Stimulated activated naive CD8-positive, alpha-beta T cell treated with anti-CD3 and anti-CD28 coated beads, Interleukin-15, amount 100 ng/mL, for 72 hours (primary cell): ENCODE data around the gene DHRS9.
"Not testable (repeated sequence)": the region's sequence is repeated elsewhere in the genome, so short reads cannot be mapped to it uniquely, and the experiment has no call there.

Source experiments
- ATAC-seq: fragments of 150-1000 bp; cut with Tn5 transposase; 2 replicates; pipeline ENCODE4 v1.10.0; 2021; ENCODE audit warnings: mild to moderate bottlenecking, moderate library complexity
- DNase-seq, 2 donors: peaks; one replicate each; pipeline ENCODE4 v3.0.0; 2021 to 2022
- H3K27ac Mint-ChIP-seq, 2 donors: one replicate each; pipeline ENCODE4 v1.8.0; 2022; ENCODE audit warnings: mild to moderate bottlenecking in 2 of 2, mixed read lengths in 2 of 2, moderate library complexity in 2 of 2
- H3K27me3 Mint-ChIP-seq: one replicate; pipeline ENCODE4 v1.8.0; 2022; ENCODE audit warnings: mixed read lengths
- H3K4me1 Mint-ChIP-seq: one replicate; pipeline ENCODE4 v1.8.0; 2022; ENCODE audit warnings: mild to moderate bottlenecking, mixed read lengths
- H3K4me3 Mint-ChIP-seq, 2 donors: one replicate each; pipeline ENCODE4 v1.8.0; 2022; ENCODE audit warnings: mild to moderate bottlenecking in 2 of 2, mixed read lengths in 2 of 2, moderate library complexity in 1 of 2
- H3K9me3 Mint-ChIP-seq, 2 donors: one replicate each; pipeline ENCODE4 v1.8.0; 2022; ENCODE audit warnings: mixed read lengths in 2 of 2

The DHRS9 gene

DNA sequence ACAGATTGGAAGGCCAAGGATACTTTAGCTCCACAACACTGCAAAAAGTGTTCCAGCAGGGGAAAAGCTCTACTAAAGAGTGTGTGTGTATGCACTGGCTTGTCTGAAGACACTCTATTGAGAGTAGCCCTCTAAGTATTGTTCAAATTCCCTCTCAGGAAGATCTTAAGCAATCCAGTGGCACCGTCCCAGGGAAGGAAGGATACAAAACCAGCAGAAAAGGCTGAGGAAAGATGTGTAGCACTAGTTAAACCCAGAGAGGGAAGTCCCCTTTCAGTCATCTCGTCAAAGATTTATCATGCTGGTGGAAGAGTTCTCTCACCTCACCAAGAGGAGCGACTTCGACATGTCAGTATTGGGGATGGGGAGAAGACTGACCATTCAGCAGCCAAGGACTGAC, 50.5 kb downstream of the DHRS9 start:
- H3K27me3 Mint-ChIP-seq, result peaks cover 14% of the 10 kb centered on the region
- H3K9me3 Mint-ChIP-seq, result no peaks in the 10 kb centered on the region
- H3K4me3 Mint-ChIP-seq, result no peak overlapping the region
- H3K4me1 Mint-ChIP-seq, result peaks cover 11% of the 10 kb centered on the region
- no peak overlapping the region for H3K27ac Mint-ChIP-seq
- DNase-seq (no peak), ATAC-seq (no peak)

DNA sequence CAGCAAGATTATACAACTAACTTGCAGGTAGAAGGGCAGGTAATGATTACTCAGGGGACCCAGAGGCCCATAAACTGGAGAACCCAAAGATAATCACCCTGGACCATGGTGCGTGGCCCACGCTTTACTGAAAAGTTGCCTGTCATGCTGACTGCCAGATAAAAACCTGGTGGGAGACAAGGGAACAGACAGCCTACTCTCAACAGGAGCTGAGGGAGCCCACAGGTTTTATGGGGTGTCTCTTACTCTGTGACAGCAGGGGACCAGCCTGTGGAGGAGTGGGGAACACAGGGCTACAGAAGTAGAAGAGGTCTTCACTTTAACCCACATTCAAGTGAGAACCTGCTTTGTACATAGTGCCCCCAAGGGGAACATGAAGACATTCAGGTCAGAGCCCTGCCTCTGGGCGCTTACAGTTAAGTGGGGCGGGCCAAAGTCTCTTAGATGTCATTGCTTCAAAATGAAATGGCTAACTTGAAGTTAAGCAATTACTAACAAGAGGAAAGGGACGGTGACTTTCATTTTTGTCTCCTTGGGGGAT, 60.4 kb downstream of the DHRS9 start:
- H3K27ac Mint-ChIP-seq, result no peak overlapping the region
- no peak for ATAC-seq
- no peaks in the 10 kb centered on the region for H3K4me1 Mint-ChIP-seq
- no peak overlapping the region for H3K4me3 Mint-ChIP-seq
- peaks cover 2% of the 10 kb centered on the region for H3K27me3 Mint-ChIP-seq
- DNase-seq, result no peak
- no peaks in the 10 kb centered on the region for H3K9me3 Mint-ChIP-seq

DNA sequence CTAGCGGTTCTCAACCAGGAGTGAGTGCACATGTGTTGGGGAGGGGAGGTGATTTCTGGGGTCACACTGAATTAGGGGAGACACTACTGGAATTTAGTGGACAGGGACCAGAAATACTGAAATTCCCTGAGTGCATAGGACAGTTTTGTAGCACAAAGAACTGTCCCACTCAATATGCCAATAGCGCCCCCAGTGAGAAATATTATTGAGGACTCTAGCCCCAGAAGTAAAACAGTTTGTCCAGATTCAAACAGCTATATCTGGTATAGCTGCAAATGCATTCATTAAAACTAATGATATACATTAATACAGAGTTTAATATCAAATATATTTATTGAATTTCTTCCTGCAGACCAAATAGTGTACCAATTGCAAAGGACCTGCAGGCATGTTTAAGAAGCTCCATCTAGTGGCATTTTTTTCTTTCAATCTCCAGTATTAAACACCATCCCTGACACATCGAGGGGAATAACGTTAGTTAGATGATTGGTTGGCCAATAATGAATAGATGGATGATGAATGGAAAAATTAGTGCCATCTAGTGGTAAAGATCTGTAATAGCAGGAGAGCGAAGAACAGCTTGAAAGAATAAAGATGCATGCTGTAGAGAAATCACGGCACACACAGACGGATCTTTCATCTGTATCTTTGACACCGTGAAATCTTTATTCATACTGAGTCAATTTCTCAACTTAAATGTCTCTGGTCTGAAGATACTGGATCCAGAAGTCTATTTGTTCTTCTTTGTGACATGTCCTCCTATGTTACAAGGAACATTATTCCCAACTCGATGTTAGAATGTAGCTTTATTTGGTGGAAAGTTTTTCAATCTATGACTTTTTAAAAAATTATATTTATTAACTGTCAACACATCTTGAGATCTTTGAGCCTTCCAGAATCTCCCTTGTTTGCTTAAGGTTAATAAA, 62.5 kb downstream of the DHRS9 start:
- Mint-ChIP-seq H3K27ac (no peak overlapping the region), H3K27me3 (no peaks in the 10 kb centered on the region), H3K4me1 (no peaks in the 10 kb centered on the region), H3K4me3 (no peak overlapping the region), H3K9me3 (no peaks in the 10 kb centered on the region)
- DNase-seq (peak in 1 of 2 donors; percentile 15), ATAC-seq (peak; percentile 97)

DNA sequence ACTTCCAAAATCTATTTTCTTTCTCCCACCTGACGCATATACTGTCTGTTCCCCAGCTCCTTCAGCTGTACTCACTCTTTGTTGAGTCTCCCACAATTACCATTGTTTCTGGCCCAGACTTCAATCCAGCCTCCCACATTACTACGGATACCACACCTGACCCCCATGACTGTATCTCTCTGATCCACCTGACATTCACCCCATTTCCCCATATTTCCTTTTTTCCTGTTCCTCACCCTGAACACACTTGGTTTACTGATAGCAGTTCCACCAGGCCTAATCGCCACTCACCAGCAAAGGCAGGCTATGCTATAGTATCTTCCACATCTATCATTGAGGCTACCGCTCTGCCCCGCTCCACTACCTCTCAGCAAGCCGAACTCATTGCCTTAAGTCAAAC, 64.9 kb downstream of the DHRS9 start:
- H3K9me3 Mint-ChIP-seq, H3K27ac Mint-ChIP-seq, ATAC-seq, DNase-seq, H3K4me3 Mint-ChIP-seq, H3K27me3 Mint-ChIP-seq, H3K4me1 Mint-ChIP-seq: not testable (repeated sequence)

DNA sequence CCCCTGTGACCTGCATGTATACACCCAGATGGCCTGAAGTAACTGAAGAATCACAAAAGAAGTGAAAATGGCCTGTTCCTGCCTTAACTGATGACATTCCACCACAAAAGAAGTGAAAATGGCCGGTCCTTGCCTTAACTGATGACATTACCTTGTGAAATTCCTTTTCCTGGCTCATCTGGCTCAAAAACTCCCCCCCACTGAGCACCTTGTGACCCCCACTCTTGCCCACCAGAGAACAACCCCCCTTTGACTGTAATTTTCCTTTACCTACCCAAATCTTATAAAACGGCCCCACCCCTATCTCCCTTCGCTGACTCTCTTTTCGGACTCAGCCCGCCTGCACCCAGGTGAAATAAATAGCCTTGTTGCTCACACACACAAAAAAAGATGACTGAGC, 67.1 kb downstream of the DHRS9 start:
- not testable (repeated sequence) for DNase-seq, ATAC-seq, H3K4me1 Mint-ChIP-seq, H3K4me3 Mint-ChIP-seq, H3K9me3 Mint-ChIP-seq, H3K27me3 Mint-ChIP-seq, H3K27ac Mint-ChIP-seq

DNA sequence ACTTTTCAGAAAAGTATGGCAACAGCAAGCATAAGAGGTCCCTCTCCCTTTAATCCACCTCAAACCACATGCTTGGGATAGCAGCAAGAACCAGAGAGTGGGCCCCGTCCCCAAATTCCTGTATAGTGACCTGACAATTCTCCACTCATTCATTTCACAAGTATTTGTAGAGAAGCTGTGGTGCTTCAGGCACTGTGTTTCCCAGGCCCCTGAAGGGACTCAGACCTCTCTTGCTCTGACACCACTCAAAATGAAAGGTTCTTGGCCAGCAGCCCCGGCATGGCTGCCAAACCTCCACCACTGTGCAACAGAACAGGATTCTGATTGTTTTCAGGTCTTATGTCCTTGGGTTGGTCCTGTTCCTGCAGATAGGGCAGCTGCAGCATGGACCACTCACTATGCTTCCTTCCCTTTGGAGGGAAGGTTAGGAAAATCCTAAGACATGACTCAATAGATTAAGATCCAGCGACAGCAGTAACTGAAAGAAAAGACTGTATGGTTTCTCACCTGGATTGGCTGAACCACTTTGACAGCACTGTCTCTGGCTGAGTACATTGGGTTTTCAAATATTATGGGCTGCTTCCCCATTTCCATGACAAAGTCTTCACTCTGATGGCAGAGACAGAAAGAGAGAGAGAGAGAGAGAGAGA, 67.6 kb downstream of the DHRS9 start:
- DNase-seq (no peak), ATAC-seq (no peak)
- no peak overlapping the region for H3K4me3 Mint-ChIP-seq
- H3K9me3 Mint-ChIP-seq, result no peaks in the 10 kb centered on the region
- H3K27ac Mint-ChIP-seq, result no peak overlapping the region
- H3K4me1 Mint-ChIP-seq, result no peaks in the 10 kb centered on the region
- no peaks in the 10 kb centered on the region for H3K27me3 Mint-ChIP-seq

DNA sequence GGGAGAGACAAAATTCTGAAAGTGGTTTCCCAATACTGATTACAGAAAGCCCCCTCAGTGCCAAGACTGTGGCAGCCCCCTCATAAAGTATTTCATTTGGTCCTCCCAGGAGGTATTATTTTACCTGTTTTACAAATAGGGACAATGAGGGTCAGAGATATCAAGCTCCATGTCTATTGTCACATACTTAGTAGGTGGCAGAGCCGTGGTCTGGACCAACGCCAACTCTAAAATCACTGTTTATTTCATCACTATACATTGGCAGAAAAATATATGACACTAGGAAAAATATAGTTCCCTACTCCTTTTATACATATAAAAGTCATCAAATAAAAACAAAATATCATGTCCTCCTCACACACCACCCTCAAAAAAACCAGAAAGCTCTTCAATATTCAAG, 68.6 kb downstream of the DHRS9 start:
- Mint-ChIP-seq H3K4me1 (no peaks in the 10 kb centered on the region), H3K27ac (no peak overlapping the region), H3K4me3 (no peak overlapping the region), H3K9me3 (no peaks in the 10 kb centered on the region), H3K27me3 (no peaks in the 10 kb centered on the region)
- no peak for ATAC-seq
- DNase-seq, result no peak

DNA sequence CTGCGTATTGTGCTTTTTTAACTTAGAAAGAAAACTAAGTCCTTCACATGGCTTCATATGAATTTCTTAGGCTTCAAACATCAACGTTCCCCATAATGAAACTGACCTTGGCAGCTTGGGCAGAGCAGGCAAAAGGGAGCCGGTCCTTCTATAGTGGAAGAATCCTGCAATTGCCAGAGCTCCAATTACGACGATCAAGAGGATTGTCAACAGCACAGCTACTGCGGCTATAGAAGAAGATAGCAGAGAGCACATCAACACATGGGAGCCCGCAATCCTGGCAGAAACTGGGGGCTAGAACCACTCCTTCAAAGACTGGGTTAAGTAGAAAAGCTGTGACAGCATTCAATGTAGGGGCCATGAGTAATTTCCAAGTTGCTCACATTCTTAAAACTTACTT, 69.8 kb downstream of the DHRS9 start:
- H3K27ac Mint-ChIP-seq, result no peak overlapping the region
- H3K4me3 Mint-ChIP-seq, result no peak overlapping the region
- H3K27me3 Mint-ChIP-seq, result no peaks in the 10 kb centered on the region
- H3K4me1 Mint-ChIP-seq, result no peaks in the 10 kb centered on the region
- ATAC-seq (no peak), DNase-seq (no peak)
- no peaks in the 10 kb centered on the region for H3K9me3 Mint-ChIP-seq

DNA sequence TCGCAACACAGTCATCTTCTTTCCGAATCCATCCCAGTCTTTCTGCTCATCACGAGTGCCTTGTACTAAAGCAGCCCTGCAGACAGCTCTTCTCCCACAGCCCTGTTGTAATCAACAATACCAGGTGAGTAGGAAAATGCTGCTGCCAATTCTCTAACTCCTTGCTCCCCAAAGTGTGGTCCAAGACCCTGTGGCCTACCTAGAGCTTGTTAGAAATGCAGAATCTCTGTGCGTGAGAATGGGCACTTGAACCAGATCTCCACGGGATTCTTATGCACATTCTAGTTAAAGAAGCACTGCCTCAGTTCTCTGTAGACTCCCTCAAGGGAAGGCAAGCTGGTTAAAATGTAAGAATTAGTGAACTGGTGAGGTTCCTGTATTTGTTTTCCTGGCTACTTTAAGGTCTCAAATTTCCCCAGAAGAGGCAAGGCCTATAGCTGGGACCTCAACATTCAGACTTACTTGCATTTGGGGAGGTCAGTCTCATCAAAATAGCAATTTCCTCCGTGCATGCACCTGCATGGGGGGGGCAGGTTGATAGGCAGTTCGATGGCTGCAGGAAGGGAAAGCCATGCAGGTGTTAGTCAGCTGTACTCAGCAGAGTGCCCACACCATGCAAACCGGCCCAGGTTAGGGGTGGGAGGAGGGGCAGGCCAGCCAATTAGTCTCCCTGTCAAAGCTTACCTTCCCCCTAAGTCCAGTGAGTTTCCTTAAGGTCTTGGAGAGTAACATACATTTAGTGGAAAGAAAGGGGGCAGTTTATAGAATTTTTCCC, 70.8 kb downstream of the DHRS9 start:
- no peaks in the 10 kb centered on the region for H3K27me3 Mint-ChIP-seq
- H3K4me1 Mint-ChIP-seq, result no peaks in the 10 kb centered on the region
- no peak for DNase-seq
- H3K9me3 Mint-ChIP-seq, result no peaks in the 10 kb centered on the region
- peak; percentile 27 for ATAC-seq
- H3K4me3 Mint-ChIP-seq, result no peak overlapping the region
- H3K27ac Mint-ChIP-seq, result no peak overlapping the region

DNA sequence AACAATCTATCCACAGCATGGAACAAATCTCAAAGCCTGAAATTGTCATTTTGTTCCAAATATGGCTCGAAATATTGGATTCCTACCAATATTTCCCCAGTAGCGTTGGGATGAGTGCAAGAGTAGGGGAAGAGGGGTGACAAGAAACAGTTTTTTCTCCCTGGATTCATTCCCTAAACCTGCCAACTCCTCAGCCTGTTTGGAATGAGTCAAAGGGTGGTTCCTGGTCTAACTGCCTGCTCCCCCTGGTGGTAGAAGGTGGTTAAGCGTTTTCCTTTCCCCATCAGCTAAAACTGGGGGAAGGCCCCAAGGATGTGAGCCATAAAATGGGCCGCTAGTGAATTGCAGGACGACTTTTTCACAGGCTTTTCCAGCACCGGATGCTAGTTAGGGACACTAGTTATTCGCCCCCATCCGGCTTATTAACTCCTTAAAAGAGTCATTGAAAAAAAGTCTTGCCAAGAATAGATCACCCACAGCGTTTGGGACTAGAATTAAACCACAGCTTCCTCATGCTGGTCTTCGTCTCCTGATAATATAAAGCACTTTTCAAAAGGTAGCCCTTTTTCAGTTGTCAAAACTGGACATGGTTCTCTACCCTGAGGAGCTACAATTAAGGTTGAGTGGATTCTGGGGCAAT, 72.5 kb downstream of the DHRS9 start:
- no peaks in the 10 kb centered on the region for H3K27me3 Mint-ChIP-seq
- no peaks in the 10 kb centered on the region for H3K4me1 Mint-ChIP-seq
- ATAC-seq (peak; percentile 42), DNase-seq (peak; percentile 40 to 44)
- no peak overlapping the region for H3K27ac Mint-ChIP-seq
- H3K9me3 Mint-ChIP-seq, result no peaks in the 10 kb centered on the region
- no peak overlapping the region for H3K4me3 Mint-ChIP-seq

DNA sequence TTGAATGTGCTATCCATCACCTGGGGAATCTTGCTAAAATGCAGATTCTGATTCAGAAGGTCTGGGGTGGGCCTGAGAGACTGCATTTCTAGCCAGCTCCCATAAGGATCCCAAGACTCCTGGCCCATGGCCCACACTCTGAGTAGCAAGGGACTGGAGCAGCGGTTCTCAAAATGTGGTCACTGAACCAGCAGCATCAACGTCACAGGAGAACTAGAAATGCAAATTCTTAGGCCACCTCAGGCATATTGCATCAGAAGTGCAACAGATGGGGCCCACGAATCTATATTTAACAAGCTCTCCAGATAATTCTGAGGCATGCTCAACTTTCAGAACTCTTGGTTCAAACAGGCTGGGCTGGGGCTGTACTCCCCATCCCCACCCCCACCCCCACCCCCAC, 74.6 kb downstream of the DHRS9 start:
- ATAC-seq (no peak), DNase-seq (no peak)
- Mint-ChIP-seq H3K27me3 (no peaks in the 10 kb centered on the region), H3K4me1 (no peaks in the 10 kb centered on the region), H3K27ac (peak overlapping the region in 1 of 2 donors; percentile 63), H3K9me3 (no peaks in the 10 kb centered on the region), H3K4me3 (no peak overlapping the region)
